Tibial artery (tissue), 4 donors: ENCODE measurements around the gene MAL.

Source experiments
- DNase-seq, 2 donors: peaks; one replicate each; pipeline ENCODE4 v3.0.0-alpha.2; 2019
- H3K27ac ChIP-seq, 2 donors: fragments of 200-600 bp; sonication (generic) in 1 of 2; 1 replicate in 1 of 2; 2 replicates in 1 of 2; pipeline ENCODE4 v1.5.1; 2018 to 2019; ENCODE audit warnings: mild to moderate bottlenecking in 1 of 2
- H3K27me3 ChIP-seq, 2 donors: fragments of 200-600 bp; sonication (generic) in 1 of 2; one replicate each; pipeline versions ENCODE4 v1.5.1 to v1.6.0; 2016 to 2019
- H3K36me3 ChIP-seq, 3 donors: fragments of 200-600 bp; sonication (generic) in 2 of 3; one replicate each; pipeline ENCODE4 v1.5.1; 2016 to 2019; ENCODE audit warnings: mild to moderate bottlenecking in 2 of 3
- H3K4me1 ChIP-seq, 4 donors: fragments of 200-600 bp; sonication (generic) in 2 of 4; 1 replicate in 3 of 4; 2 replicates in 1 of 4; pipeline ENCODE4 v1.5.1; 2016 to 2019
- H3K4me3 ChIP-seq, 2 donors: fragments of 200-600 bp; sonication (generic) in 1 of 2; 1 replicate in 1 of 2; 2 replicates in 1 of 2; pipeline ENCODE4 v1.5.1; 2018 to 2019; ENCODE audit warnings: mild to moderate bottlenecking in 2 of 2
- H3K9me3 ChIP-seq, 3 donors: fragments of 200-600 bp; sonication (generic) in 1 of 3; one replicate each; pipeline ENCODE4 v1.5.1; 2016 to 2019
- intact Hi-C: fragments of 100-400 bp; cut with DNase I; formaldehyde crosslinking; loops from one replicate; pipeline ENCODE4 v1.15.0; 2023; ENCODE audit warnings: low total_unique reads
- TF ChIP-seq, protein P1 (sequence below), 2 experiments: fragments of 200-600 bp in 1 of 2; fragments of 450-650 bp in 1 of 2; IDR thresholded peaks; one replicate each; pipeline ENCODE4 v1.5.1; 2017 to 2019; ENCODE audit warnings: antibody characterized with exemption in 2 of 2, mild to moderate bottlenecking in 1 of 2, moderate library complexity in 1 of 2

MAL gene

DNA sequence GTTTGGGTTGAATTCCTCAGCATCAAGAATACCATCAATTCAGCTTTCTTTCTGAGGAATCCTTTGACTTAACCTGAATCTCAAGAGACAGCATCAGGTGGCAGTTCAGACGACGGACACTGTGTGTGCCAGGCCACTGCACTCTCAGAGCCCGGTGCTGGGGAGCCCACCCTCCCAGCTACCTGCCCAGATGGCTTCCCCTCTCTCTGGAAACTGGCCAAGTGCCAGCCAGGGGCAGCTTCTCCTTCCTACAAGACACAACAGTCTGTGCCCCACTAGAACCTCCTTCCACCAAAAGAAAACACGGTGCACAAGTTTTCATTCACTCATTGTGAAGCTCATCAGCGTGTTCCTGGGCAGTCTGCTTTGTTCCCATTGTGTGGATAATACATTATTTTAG lies 28.5 kb downstream of the MAL start:
- intact Hi-C loops, result no loop called here
- no peak for DNase-seq
- Histone ChIP-seq H3K27ac (no peak overlapping the region), H3K27me3 (peaks cover 0 to 40% of the 10 kb centered on the region in 2 donors), H3K4me3 (no peak overlapping the region), H3K4me1 (no peaks in the 10 kb centered on the region), H3K36me3 (no peaks in the 10 kb centered on the region), H3K9me3 (no peaks in the 10 kb centered on the region)
- TF ChIP-seq, protein P1, sequence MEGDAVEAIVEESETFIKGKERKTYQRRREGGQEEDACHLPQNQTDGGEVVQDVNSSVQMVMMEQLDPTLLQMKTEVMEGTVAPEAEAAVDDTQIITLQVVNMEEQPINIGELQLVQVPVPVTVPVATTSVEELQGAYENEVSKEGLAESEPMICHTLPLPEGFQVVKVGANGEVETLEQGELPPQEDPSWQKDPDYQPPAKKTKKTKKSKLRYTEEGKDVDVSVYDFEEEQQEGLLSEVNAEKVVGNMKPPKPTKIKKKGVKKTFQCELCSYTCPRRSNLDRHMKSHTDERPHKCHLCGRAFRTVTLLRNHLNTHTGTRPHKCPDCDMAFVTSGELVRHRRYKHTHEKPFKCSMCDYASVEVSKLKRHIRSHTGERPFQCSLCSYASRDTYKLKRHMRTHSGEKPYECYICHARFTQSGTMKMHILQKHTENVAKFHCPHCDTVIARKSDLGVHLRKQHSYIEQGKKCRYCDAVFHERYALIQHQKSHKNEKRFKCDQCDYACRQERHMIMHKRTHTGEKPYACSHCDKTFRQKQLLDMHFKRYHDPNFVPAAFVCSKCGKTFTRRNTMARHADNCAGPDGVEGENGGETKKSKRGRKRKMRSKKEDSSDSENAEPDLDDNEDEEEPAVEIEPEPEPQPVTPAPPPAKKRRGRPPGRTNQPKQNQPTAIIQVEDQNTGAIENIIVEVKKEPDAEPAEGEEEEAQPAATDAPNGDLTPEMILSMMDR (IDR thresholded peaks at IDR 0.05), result no peak

DNA sequence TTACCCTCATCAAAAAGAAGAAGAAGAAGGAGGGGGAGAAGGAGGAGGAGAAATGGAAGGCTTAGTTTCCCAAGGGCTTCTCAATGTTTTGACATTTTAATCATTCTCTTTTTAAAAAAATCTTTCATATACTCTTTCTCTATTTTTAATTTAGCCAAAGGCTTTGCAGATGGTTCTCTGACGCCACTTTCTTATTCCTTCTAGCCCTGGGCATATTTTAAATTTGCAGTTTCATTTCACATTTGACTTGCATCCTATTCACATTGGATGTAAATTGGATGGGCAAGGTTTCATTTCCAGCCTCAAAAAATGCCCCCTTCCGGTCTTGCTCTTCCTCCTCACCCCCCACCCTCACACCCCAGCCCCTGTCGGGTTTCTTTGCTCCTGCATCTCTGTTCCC lies 29.8 kb downstream of the MAL start:
- Histone ChIP-seq H3K27me3 (peaks cover 0 to 46% of the 10 kb centered on the region in 2 donors), H3K9me3 (no peaks in the 10 kb centered on the region), H3K27ac (no peak overlapping the region), H3K4me1 (no peaks in the 10 kb centered on the region), H3K36me3 (no peaks in the 10 kb centered on the region), H3K4me3 (no peak overlapping the region)
- TF ChIP-seq, protein P1 (IDR thresholded peaks at IDR 0.05), result no peak
- intact Hi-C loops, result no loop called here
- no peak for DNase-seq

DNA sequence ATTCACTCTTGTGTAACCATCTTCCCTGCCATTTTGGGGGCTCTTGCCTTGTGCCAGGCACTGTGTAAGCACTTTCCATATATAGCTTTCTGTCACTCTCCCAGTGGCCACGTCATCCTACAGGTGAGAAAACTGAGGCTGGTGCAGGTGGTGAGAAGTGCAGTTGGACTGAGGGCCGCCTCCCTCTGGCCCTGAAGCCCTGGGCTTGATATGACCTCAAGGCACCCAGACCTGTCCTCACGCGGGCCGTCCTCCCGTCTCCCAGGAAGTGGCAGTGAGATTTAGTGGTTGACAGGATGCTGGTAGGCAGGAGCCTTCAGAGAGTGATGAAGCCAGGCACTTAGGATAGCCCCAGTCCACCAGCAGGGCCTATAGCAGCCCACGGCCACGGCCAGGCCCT lies 30.5 kb downstream of the MAL start:
- Histone ChIP-seq H3K4me1 (no peaks in the 10 kb centered on the region), H3K27me3 (peaks cover 0 to 52% of the 10 kb centered on the region in 2 donors), H3K9me3 (no peaks in the 10 kb centered on the region), H3K4me3 (no peak overlapping the region), H3K36me3 (no peaks in the 10 kb centered on the region), H3K27ac (no peak overlapping the region)
- TF ChIP-seq, protein P1 (IDR thresholded peaks at IDR 0.05), result no peak
- DNase-seq, result no peak
- intact Hi-C loops, result no loop called here

DNA sequence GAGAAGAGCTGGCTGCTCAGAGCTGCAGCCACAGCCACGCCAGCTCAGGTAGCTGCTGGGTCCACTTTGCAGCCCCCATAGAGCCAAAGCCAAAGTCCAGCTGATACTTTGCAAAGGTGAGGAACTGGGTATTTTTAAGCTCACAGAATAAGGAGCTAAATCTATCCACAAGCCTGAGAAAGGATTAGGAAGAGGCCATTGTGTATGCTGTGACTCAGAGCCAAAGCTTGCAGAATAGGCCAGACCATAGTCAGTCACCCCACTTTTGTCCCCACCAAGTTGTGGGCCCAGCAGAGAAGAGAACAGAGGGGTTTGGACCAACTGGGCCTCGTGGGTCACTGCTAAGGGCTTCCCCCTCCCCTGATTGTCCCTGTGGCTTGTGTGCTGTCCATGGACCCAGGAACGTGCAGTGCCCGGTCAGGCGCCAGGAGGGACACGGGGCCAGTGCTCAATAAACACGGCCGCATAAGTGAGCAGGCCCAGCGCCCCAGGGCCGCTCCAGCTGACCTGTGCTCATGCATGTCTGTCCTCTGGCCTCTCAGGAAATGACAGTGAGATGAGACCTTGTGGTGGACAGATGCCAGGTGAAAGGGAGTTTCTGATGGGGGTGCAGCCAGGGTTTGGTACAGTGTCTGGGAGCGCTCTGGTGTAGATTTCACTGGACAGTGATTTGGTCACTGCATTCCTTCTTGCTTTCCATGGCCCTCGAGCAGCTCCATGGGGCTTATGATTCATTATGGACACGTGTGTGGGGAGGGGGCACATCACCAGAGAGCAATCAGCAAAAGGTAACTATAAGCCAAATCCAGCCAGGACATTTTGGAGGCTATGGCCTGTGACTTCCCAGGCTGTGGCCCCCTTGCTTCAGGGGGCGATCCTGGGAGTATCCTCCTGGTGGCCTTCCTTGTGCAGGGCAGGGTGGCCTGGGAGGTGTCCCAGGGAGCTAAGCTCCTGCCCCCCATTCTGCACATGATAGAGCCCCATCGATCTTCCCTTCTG lies 31.3 kb downstream of the MAL start:
- peak in 1 of 2 donors; percentile 16 for DNase-seq

DNA sequence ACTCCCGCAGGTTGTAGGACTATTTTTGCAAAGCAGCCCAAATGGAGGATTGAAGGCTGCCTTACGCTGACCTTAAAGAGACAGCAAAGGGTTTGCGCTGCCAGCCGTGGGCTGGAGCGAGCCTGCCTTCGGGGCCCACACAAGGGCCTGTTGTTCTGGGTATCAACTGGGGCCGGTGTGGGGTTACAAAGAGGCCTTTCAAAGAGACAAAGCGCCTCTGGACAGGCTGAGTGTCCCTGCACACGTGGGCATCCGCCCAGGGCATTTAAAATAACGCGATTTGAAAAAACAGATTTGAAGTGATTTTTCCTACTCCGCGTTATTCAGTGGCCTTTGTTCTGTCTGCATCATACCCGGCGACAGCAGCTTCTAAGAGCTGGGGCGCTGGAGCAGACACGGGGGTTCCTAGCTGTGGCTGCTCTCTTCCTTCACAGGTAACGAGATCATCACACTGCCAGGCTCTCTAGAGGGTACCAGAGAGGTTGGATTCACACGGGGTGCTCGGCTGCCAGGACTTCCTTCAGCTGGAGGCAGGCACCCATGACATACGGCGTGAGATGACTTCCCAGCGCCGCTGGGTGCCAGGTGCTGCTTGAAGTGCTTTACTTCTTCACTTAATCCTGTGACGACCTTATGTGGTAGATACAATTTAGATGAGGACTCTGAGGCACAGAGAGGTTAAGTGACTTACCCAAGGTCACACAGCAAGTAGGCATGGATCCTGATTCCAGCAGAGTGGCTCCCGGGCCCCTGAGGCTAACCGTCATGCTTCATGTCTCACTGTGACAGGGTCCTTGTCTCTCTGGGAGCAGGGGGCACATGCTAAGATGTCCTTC lies 32.2 kb downstream of the MAL start:
- no peaks in the 10 kb centered on the region for H3K9me3 ChIP-seq
- H3K36me3 ChIP-seq, result no peaks in the 10 kb centered on the region
- H3K4me3 ChIP-seq, result no peak overlapping the region
- peak in 1 of 2 donors; percentile 5 for DNase-seq
- intact Hi-C loops, result no loop called here
- H3K4me1 ChIP-seq, result no peaks in the 10 kb centered on the region
- TF ChIP-seq, protein P1 (IDR thresholded peaks at IDR 0.05), result no peak
- H3K27ac ChIP-seq, result no peak overlapping the region
- peaks cover 0 to 49% of the 10 kb centered on the region in 2 donors for H3K27me3 ChIP-seq

More for the DNA sequence above, 31.3 kb downstream of the MAL start:
- Histone ChIP-seq H3K9me3 (no peaks in the 10 kb centered on the region), H3K27me3 (peaks cover 0 to 56% of the 10 kb centered on the region in 2 donors), H3K4me1 (no peaks in the 10 kb centered on the region), H3K36me3 (no peaks in the 10 kb centered on the region), H3K27ac (no peak overlapping the region), H3K4me3 (no peak overlapping the region)
- TF ChIP-seq, protein P1 (IDR thresholded peaks at IDR 0.05), result no peak
- intact Hi-C loops, result no loop called here
